SU-DHL-6 (cell line): ENCODE data around the gene GARIN6.

Source experiments
- H2AFZ ChIP-seq: fragments of 200-600 bp; sonication (generic); 2 replicates; pipeline ENCODE4 v1.6.1; 2014; ENCODE audit warnings: low read depth, mild to moderate bottlenecking, moderate library complexity, mixed read lengths, antibody characterized with exemption, low read length; ENCODE audit not compliant: severe bottlenecking
- H3F3A ChIP-seq: fragments of 200-600 bp; shearing (Covaris generic); 2 replicates; pipeline ENCODE4 v1.6.0; 2016; ENCODE audit warnings: antibody characterized with exemption, mild to moderate bottlenecking; ENCODE audit not compliant: insufficient read depth
- H3K27ac ChIP-seq: fragments of 200-600 bp; sonication (generic); 2 replicates; pipeline ENCODE4 v1.5.1; 2016; ENCODE audit warnings: low read depth, mild to moderate bottlenecking, low read length, moderate library complexity, mixed read lengths
- H3K27me3 ChIP-seq: fragments of 200-600 bp; sonication (generic), shearing (Covaris generic); 2 replicates; pipeline ENCODE4 v1.6.0; 2014; ENCODE audit warnings: mild to moderate bottlenecking, low read length
- H3K36me3 ChIP-seq: fragments of 200-600 bp; sonication (generic); 2 replicates; pipeline ENCODE4 v1.6.1; 2014; ENCODE audit warnings: mild to moderate bottlenecking, low read length, mixed read lengths
- H3K4me2 ChIP-seq: fragments of 300-600, 200-600 bp; shearing (Covaris generic), sonication (generic); 2 replicates; pipeline ENCODE4 v1.6.0; 2014; ENCODE audit warnings: low read length, low read depth, mild to moderate bottlenecking; ENCODE audit not compliant: poor library complexity, severe bottlenecking
- H3K4me3 ChIP-seq: fragments of 200-600 bp; sonication (generic); 2 replicates; pipeline ENCODE4 v1.5.1; 2014; ENCODE audit warnings: antibody characterized with exemption, low read length, mild to moderate bottlenecking, mixed read lengths; ENCODE audit not compliant: insufficient read depth, poor library complexity, severe bottlenecking
- H3K79me2 ChIP-seq: fragments of 200-600 bp; sonication (generic); 2 replicates; pipeline ENCODE4 v1.6.1; 2014; ENCODE audit warnings: mild to moderate bottlenecking, low read length, moderate library complexity; ENCODE audit not compliant: insufficient read depth
- H3K9ac ChIP-seq: fragments of 200-600 bp; sonication (generic); 2 replicates; pipeline ENCODE4 v1.7.0; 2014; ENCODE audit warnings: mild to moderate bottlenecking, low read length
- H3K9me2 ChIP-seq: fragments of 200-600 bp; sonication (generic); replicated peaks from 2 replicates; pipeline ENCODE4 v1.6.1; 2014; ENCODE audit warnings: low read length; ENCODE audit not compliant: insufficient read depth
- H3K9me3 ChIP-seq: fragments of 200-600 bp; sonication (generic); 2 replicates; pipeline ENCODE4 v1.6.1; 2014; ENCODE audit warnings: low read length, mixed read lengths; ENCODE audit not compliant: insufficient read depth
- H4K20me1 ChIP-seq: fragments of 200-600 bp; sonication (generic); 2 replicates; pipeline ENCODE4 v1.6.1; 2014; ENCODE audit warnings: low read depth, mild to moderate bottlenecking, antibody characterized with exemption, low read length, moderate library complexity, mixed read lengths
- EZH2phosphoT487 ChIP-seq: fragments of 200-600 bp; sonication (generic), shearing (Covaris generic); conservative IDR thresholded peaks from 2 replicates; pipeline ENCODE4 v1.6.1; 2018; ENCODE audit warnings: mild to moderate bottlenecking, antibody characterized with exemption, low read length, moderate library complexity, mixed read lengths
- TF ChIP-seq, protein P1 (sequence below): fragments of 200-600 bp; sonication (generic); IDR thresholded peaks from one replicate; pipeline ENCODE4 v1.5.1; 2017; ENCODE audit warnings: antibody characterized with exemption, mild to moderate bottlenecking, low read length, moderate library complexity; ENCODE audit not compliant: insufficient read depth, poor library complexity, severe bottlenecking

Gene GARIN6

DNA sequence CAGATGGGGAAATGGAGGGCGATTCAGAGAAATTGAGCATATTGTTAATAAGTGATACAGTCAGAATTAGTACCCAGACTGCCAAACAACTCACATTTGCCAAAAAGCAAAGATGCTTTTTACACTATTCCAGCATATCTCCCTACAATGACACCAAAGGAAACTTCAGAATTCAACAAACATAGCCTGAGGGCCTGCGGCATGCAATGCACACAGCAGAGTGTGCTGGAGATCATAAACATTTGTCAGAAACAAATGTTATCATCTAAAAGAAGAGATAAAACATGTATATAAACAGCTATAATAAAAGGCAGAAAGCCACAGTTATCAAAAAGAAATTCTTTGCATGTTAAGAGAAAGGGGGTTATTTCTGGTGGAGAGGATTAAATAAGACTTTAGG lies 20.1 kb upstream of the GARIN6 start:
- no peaks in the 10 kb centered on the region for H3K36me3 ChIP-seq
- TF ChIP-seq EZH2phosphoT487 = no peak
- TF ChIP-seq, protein P1, sequence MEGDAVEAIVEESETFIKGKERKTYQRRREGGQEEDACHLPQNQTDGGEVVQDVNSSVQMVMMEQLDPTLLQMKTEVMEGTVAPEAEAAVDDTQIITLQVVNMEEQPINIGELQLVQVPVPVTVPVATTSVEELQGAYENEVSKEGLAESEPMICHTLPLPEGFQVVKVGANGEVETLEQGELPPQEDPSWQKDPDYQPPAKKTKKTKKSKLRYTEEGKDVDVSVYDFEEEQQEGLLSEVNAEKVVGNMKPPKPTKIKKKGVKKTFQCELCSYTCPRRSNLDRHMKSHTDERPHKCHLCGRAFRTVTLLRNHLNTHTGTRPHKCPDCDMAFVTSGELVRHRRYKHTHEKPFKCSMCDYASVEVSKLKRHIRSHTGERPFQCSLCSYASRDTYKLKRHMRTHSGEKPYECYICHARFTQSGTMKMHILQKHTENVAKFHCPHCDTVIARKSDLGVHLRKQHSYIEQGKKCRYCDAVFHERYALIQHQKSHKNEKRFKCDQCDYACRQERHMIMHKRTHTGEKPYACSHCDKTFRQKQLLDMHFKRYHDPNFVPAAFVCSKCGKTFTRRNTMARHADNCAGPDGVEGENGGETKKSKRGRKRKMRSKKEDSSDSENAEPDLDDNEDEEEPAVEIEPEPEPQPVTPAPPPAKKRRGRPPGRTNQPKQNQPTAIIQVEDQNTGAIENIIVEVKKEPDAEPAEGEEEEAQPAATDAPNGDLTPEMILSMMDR = no peak
- H3K79me2 ChIP-seq = no peaks in the 10 kb centered on the region
- H3K27me3 ChIP-seq = no peaks in the 10 kb centered on the region
- H3K9ac ChIP-seq = no peak overlapping the region
- H4K20me1 ChIP-seq = 0 out of 2 replicates have a peak, but pooled peaks cover 3% of the 10 kb centered on the region
- no peak overlapping the region for H3K27ac ChIP-seq
- H3K9me3 ChIP-seq = no peaks in the 10 kb centered on the region
- H3K4me3 ChIP-seq = no peak overlapping the region
- no peak overlapping the region for H3K4me2 ChIP-seq
- no peaks in the 10 kb centered on the region for H3K9me2 ChIP-seq
- no peak overlapping the region for H2AFZ ChIP-seq
- no peaks in the 10 kb centered on the region for H3F3A ChIP-seq

- H3K9me3 ChIP-seq = no peaks in the 10 kb centered on the region
- H2AFZ ChIP-seq = no peak overlapping the region
- H3K27me3 ChIP-seq = no peaks in the 10 kb centered on the region
- TF ChIP-seq, protein P1 = no peak
- no peak for TF ChIP-seq EZH2phosphoT487
- no peaks in the 10 kb centered on the region for H3K79me2 ChIP-seq
- no peaks in the 10 kb centered on the region for H3F3A ChIP-seq
- no peak overlapping the region for H3K9ac ChIP-seq
- no peaks in the 10 kb centered on the region for H3K36me3 ChIP-seq
- no peak overlapping the region for H3K4me3 ChIP-seq
- H3K9me2 ChIP-seq = no peaks in the 10 kb centered on the region
- H3K27ac ChIP-seq = no peak overlapping the region
- no peak overlapping the region for H3K4me2 ChIP-seq
- H4K20me1 ChIP-seq = no peaks in the 10 kb centered on the region
These were observed 2.9 kb upstream of the GARIN6 start for GRCh38 chr12:99644629-99645028.

- Histone ChIP-seq H2AFZ (no peak overlapping the region), H3K4me3 (no peak overlapping the region), H3K9me3 (no peaks in the 10 kb centered on the region), H3K9me2 (no peaks in the 10 kb centered on the region), H3F3A (no peaks in the 10 kb centered on the region), H3K9ac (no peak overlapping the region), H4K20me1 (no peaks in the 10 kb centered on the region), H3K36me3 (no peaks in the 10 kb centered on the region), H3K79me2 (no peaks in the 10 kb centered on the region), H3K27me3 (no peaks in the 10 kb centered on the region), H3K27ac (no peak overlapping the region), H3K4me2 (no peak overlapping the region)
- TF ChIP-seq EZH2phosphoT487 = no peak
- TF ChIP-seq, protein P1 = no peak
These were observed 630 bp downstream of the GARIN6 start for GRCh38 chr12:99648183-99648582.
